ENCODE data around the gene GCM1. TPM values are rescaled to one million over a fixed set of nuclear protein-coding genes. Genes with fewer than 3 reads are reported as not detected.

The GCM1 gene, protein sequence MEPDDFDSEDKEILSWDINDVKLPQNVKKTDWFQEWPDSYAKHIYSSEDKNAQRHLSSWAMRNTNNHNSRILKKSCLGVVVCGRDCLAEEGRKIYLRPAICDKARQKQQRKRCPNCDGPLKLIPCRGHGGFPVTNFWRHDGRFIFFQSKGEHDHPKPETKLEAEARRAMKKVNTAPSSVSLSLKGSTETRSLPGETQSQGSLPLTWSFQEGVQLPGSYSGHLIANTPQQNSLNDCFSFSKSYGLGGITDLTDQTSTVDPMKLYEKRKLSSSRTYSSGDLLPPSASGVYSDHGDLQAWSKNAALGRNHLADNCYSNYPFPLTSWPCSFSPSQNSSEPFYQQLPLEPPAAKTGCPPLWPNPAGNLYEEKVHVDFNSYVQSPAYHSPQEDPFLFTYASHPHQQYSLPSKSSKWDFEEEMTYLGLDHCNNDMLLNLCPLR
- total RNA-seq (under 1 TPM; 0.05 to 0.08 TPM), polyA plus RNA-seq (not detected)

DNA sequence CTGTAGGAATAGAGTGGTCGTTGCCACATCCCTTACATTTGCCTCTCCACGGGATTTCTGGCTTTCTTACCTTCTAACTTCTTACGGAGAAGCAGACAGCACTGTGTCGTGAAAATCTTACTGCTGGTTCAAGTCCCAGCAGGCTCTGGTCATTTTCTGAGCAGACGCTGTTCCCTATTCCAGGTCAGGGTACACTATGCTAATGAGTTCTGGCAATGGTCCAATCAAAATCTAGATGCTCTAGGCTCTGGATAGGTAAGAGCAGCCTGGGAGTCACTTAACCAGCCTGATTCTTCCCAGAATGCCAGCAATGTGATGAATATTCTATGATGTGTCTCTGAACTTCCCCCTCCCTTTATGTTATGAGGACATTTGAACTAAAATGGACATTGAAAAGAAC, at the start of gene GCM1:
GCM1 (minus strand) TSS at position 158 of the 400 bp plus-strand sequence. CDS start 3,209 bp downstream, outside the sequence.
- TF ChIP-seq JUND (IDR thresholded peaks at IDR 0.05) (no peak), SP1 (IDR thresholded peaks at IDR 0.05) (no peak), EGR1 (IDR thresholded peaks at IDR 0.05; ENCODE audit: low read depth in 2 of 2) (no peak), MAX (IDR thresholded peaks at IDR 0.05) (no peak), FOXA2 (IDR thresholded peaks at IDR 0.05) (no peak)
- H3K4me3 ChIP-seq (ENCODE audit: low read depth in 1 of 3, low read length in 3 of 3): no peak within 1 kb of the TSS
- H3K4me1 ChIP-seq (ENCODE audit: control insufficient read depth in 4 of 4, insufficient read depth in 4 of 4, low read length in 3 of 4): no peaks in the 10 kb centered on the region
- no peaks in the 10 kb centered on the region for H3K27me3 ChIP-seq (ENCODE audit: control insufficient read depth in 4 of 4, insufficient read depth in 4 of 4, low read length in 3 of 4)
- WGBS: 74% methylated on average over 5 of the region's 5 CpGs
- H3K9ac ChIP-seq (ENCODE audit: low read depth in 1 of 2, low read length in 2 of 2): no peak within 1 kb of the TSS
- no peak within 1 kb of the TSS for H3K27ac ChIP-seq (ENCODE audit: low read depth in 1 of 2, low read length in 2 of 2)
- DNase-seq (ENCODE audit: low spot score): no peak
- no peaks in the 10 kb centered on the region for H3K36me3 ChIP-seq (ENCODE audit: control insufficient read depth in 4 of 4, insufficient read depth in 3 of 4, low read depth in 1 of 4, low read length in 3 of 4)
- H3K9me3 ChIP-seq (ENCODE audit: control insufficient read depth in 4 of 4, low read length in 3 of 4): no peaks in the 10 kb centered on the region

DNA sequence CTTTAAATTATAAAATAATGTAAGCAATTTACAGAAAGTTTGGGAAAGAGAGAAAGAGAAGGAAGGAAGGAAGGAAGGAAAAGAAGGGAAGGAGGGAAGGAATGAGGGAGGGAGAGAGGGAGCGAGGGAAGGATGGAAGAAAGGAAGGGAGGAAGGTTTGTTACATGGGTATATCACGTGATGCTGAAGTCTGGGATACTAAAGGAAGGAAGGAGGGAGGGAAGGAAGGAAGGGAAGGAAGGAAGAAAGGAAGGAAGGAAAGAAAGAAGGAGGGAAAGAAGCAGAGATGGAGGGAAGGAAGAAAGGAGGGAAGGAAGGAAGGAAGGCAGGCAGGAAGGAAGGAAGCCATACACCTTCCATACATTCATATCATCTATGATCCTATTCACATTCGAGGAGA, 48.9 kb upstream of the GCM1 start:
- no peak for DNase-seq (ENCODE audit: low spot score)
- H3K9me3 ChIP-seq (ENCODE audit: control insufficient read depth in 4 of 4, low read length in 3 of 4): no peaks in the 10 kb centered on the region
- WGBS: 93% methylated on average over 3 of the region's 3 CpGs
- H3K9ac ChIP-seq (ENCODE audit: low read depth in 1 of 2, low read length in 2 of 2): no peak overlapping the region
- peaks cover 0 to 7% (median 5%) of the 10 kb centered on the region in 4 donors for H3K4me1 ChIP-seq (ENCODE audit: control insufficient read depth in 4 of 4, insufficient read depth in 4 of 4, low read length in 3 of 4)
- H3K27ac ChIP-seq (ENCODE audit: low read depth in 1 of 2, low read length in 2 of 2): no peak overlapping the region
- H3K27me3 ChIP-seq (ENCODE audit: control insufficient read depth in 4 of 4, insufficient read depth in 4 of 4, low read length in 3 of 4): no peaks in the 10 kb centered on the region
- H3K36me3 ChIP-seq (ENCODE audit: control insufficient read depth in 4 of 4, insufficient read depth in 3 of 4, low read depth in 1 of 4, low read length in 3 of 4): no peaks in the 10 kb centered on the region
- H3K4me3 ChIP-seq (ENCODE audit: low read depth in 1 of 3, low read length in 3 of 3): no peak overlapping the region
- TF ChIP-seq EGR1 (IDR thresholded peaks at IDR 0.05; ENCODE audit: low read depth in 2 of 2) (no peak), TAF1 (conservative IDR thresholded peaks at IDR 0.05) (no peak), NR2F2 (IDR thresholded peaks at IDR 0.05) (no peak), MAX (IDR thresholded peaks at IDR 0.05) (no peak), HNF4G (IDR thresholded peaks at IDR 0.05) (no peak), FOXA2 (IDR thresholded peaks at IDR 0.05) (no peak), HNF4A (conservative IDR thresholded peaks at IDR 0.05) (no peak), SP1 (IDR thresholded peaks at IDR 0.05) (no peak)
- TF ChIP-seq, protein P1, sequence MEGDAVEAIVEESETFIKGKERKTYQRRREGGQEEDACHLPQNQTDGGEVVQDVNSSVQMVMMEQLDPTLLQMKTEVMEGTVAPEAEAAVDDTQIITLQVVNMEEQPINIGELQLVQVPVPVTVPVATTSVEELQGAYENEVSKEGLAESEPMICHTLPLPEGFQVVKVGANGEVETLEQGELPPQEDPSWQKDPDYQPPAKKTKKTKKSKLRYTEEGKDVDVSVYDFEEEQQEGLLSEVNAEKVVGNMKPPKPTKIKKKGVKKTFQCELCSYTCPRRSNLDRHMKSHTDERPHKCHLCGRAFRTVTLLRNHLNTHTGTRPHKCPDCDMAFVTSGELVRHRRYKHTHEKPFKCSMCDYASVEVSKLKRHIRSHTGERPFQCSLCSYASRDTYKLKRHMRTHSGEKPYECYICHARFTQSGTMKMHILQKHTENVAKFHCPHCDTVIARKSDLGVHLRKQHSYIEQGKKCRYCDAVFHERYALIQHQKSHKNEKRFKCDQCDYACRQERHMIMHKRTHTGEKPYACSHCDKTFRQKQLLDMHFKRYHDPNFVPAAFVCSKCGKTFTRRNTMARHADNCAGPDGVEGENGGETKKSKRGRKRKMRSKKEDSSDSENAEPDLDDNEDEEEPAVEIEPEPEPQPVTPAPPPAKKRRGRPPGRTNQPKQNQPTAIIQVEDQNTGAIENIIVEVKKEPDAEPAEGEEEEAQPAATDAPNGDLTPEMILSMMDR (IDR thresholded peaks at IDR 0.05; ENCODE audit: low read depth, low read length, missing input control): no peak

- Histone ChIP-seq H3K27me3 (ENCODE audit: control insufficient read depth in 4 of 4, insufficient read depth in 4 of 4, low read length in 3 of 4) (no peaks in the 10 kb centered on the region), H3K9me3 (ENCODE audit: control insufficient read depth in 4 of 4, low read length in 3 of 4) (no peaks in the 10 kb centered on the region), H3K4me1 (ENCODE audit: control insufficient read depth in 4 of 4, insufficient read depth in 4 of 4, low read length in 3 of 4) (peaks cover 0 to 9% (median 7%) of the 10 kb centered on the region in 4 donors), H3K27ac (ENCODE audit: low read depth in 1 of 2, low read length in 2 of 2) (no peak overlapping the region), H3K36me3 (ENCODE audit: control insufficient read depth in 4 of 4, insufficient read depth in 3 of 4, low read depth in 1 of 4, low read length in 3 of 4) (no peaks in the 10 kb centered on the region), H3K9ac (ENCODE audit: low read depth in 1 of 2, low read length in 2 of 2) (no peak overlapping the region), H3K4me3 (ENCODE audit: low read depth in 1 of 3, low read length in 3 of 3) (no peak overlapping the region)
- no peak for DNase-seq (ENCODE audit: low spot score)
- no peak for TF ChIP-seq MAX (IDR thresholded peaks at IDR 0.05)
- TF ChIP-seq GABPA (IDR thresholded peaks at IDR 0.05 in 1 of 2, conservative IDR thresholded peaks at IDR 0.05 in 1 of 2): no peak
- TF ChIP-seq JUND (IDR thresholded peaks at IDR 0.05): no peak
- TF ChIP-seq FOXA2 (IDR thresholded peaks at IDR 0.05): no peak
- no peak for TF ChIP-seq RXRA (IDR thresholded peaks at IDR 0.05)
- TF ChIP-seq, protein P2, sequence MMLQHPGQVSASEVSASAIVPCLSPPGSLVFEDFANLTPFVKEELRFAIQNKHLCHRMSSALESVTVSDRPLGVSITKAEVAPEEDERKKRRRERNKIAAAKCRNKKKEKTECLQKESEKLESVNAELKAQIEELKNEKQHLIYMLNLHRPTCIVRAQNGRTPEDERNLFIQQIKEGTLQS (IDR thresholded peaks at IDR 0.05): no peak
- WGBS: 84% methylated on average over 4 of the region's 4 CpGs
Observed at GRCh38 chr6:53195048-53195447, 46.4 kb upstream of the GCM1 start.

All from liver (tissue), 9 donors.